Omental fat pad (tissue), 3 donors: Measurements from ENCODE around the gene ARHGAP11B.
"Not testable (repeated sequence)": the region's sequence is repeated elsewhere in the genome, so short reads cannot be mapped to it uniquely, and the experiment has no call there.

ENCODE experiments used
- ATAC-seq: fragments of 150-250 bp; one replicate; pipeline ENCODE4 v1.9.1; 2016; ENCODE audit warnings: mild to moderate bottlenecking, moderate library complexity; ENCODE audit not compliant: low FRiP score
- DNase-seq: peaks from one replicate; pipeline ENCODE4 v3.0.0-alpha.2; 2019; ENCODE audit warnings: low spot score
- CTCF ChIP-seq, 3 donors: fragments of 450-650 bp; IDR thresholded peaks; one replicate each; pipeline ENCODE4 v1.5.1; 2016 to 2017; ENCODE audit warnings: antibody characterized with exemption in 3 of 3, mild to moderate bottlenecking in 3 of 3, moderate library complexity in 2 of 3

The ARHGAP11B gene

GRCh38 chr15:30625436-30626193 is at the start of gene ARHGAP11B:
TSS of gene ARHGAP11B (plus strand) at chr15:30626128.
- DNase-seq, result peak; percentile 78
- peak; percentile 98 for ATAC-seq

- DNase-seq, ATAC-seq: not testable (repeated sequence)
Measured at GRCh38 chr15:30579394-30579970, 46.4 kb upstream of the ARHGAP11B start.

- not testable (repeated sequence) for ATAC-seq, DNase-seq
Measured at GRCh38 chr15:30580716-30581115, 45.2 kb upstream of the ARHGAP11B start.

GRCh38 chr15:30598953-30599352 is 27.0 kb upstream of the ARHGAP11B start:
- not testable (repeated sequence) for ATAC-seq, DNase-seq

GRCh38 chr15:30603796-30604195 is 22.1 kb upstream of the ARHGAP11B start, which contains the start of gene GOLGA8H:
TSS of gene GOLGA8H (plus strand) at chr15:30604028. CDS start at chr15:30604126, 98 bp downstream.
- not testable (repeated sequence) for ATAC-seq

GRCh38 chr15:30612271-30612670 is 13.7 kb upstream of the ARHGAP11B start:
- ATAC-seq, DNase-seq: not testable (repeated sequence)

More at GRCh38 chr15:30603796-30604195, 22.1 kb upstream of the ARHGAP11B start, which contains the start of gene GOLGA8H:
- not testable (repeated sequence) for DNase-seq

GRCh38 chr15:30621342-30621741 is 4.6 kb upstream of the ARHGAP11B start:
- ATAC-seq, result not testable (repeated sequence)

GRCh38 chr15:30626194-30626565 is 252 bp downstream of the ARHGAP11B start:
- ATAC-seq, DNase-seq: not testable (repeated sequence)

More at GRCh38 chr15:30621342-30621741, 4.6 kb upstream of the ARHGAP11B start:
- not testable (repeated sequence) for DNase-seq

- DNase-seq, ATAC-seq: not testable (repeated sequence)
Measured at GRCh38 chr15:30626632-30627031, 704 bp downstream of the ARHGAP11B start.

GRCh38 chr15:30650012-30650929 is 24.3 kb downstream of the ARHGAP11B start:
- DNase-seq, result no peak
- no peak for TF ChIP-seq CTCF (IDR thresholded peaks at IDR 0.05)
- ATAC-seq, result no peak

GRCh38 chr15:30661154-30661553 is 35.2 kb downstream of the ARHGAP11B start:
- DNase-seq, ATAC-seq: not testable (repeated sequence)

- not testable (repeated sequence) for ATAC-seq, DNase-seq
Measured at GRCh38 chr15:30669621-30670020, 43.7 kb downstream of the ARHGAP11B start.

GRCh38 chr15:30670056-30670455 is 44.1 kb downstream of the ARHGAP11B start:
- TF ChIP-seq CTCF (IDR thresholded peaks at IDR 0.05), result no peak
- DNase-seq (no peak), ATAC-seq (no peak)
